22Rv1 (cell line): ENCODE measurements around the gene KCNIP4.

Source experiments
- H3K27ac ChIP-seq: fragments of 450-650 bp; 2 replicates; pipeline ENCODE4 v1.5.1; 2017
- CTCF ChIP-seq: fragments of 450-650 bp; IDR thresholded peaks from 2 replicates; pipeline ENCODE4 v1.5.1; 2017; ENCODE audit warnings: mild to moderate bottlenecking
- ZFX ChIP-seq: fragments of 450-650 bp; IDR thresholded peaks from 2 replicates; pipeline ENCODE4 v1.6.1; 2017; ENCODE audit warnings: antibody characterized with exemption, borderline replicate concordance

The KCNIP4 gene

GRCh38 chr4:21507439-21507838, 441.1 kb downstream of the KCNIP4 start:
- no peak overlapping the region for H3K27ac ChIP-seq
- TF ChIP-seq ZFX (no peak), CTCF (peak; percentile 38)

GRCh38 chr4:21490682-21491081, 457.9 kb downstream of the KCNIP4 start:
- TF ChIP-seq CTCF (no peak), ZFX (no peak)
- H3K27ac ChIP-seq = no peak overlapping the region

- H3K27ac ChIP-seq = no peak overlapping the region
- TF ChIP-seq CTCF = no peak
- no peak for TF ChIP-seq ZFX
Observed at GRCh38 chr4:21476757-21477156, 471.8 kb downstream of the KCNIP4 start.

- H3K27ac ChIP-seq = no peak overlapping the region
- TF ChIP-seq ZFX (no peak), CTCF (no peak)
Observed at GRCh38 chr4:21474195-21474594, 474.4 kb downstream of the KCNIP4 start.

GRCh38 chr4:21470535-21470934, 478.0 kb downstream of the KCNIP4 start:
- TF ChIP-seq CTCF (no peak), ZFX (no peak)
- no peak overlapping the region for H3K27ac ChIP-seq

- peak; percentile 80 for TF ChIP-seq CTCF
- no peak for TF ChIP-seq ZFX
- H3K27ac ChIP-seq = no peak overlapping the region
Observed at GRCh38 chr4:21469438-21470300, 478.9 kb downstream of the KCNIP4 start.

- H3K27ac ChIP-seq = no peak overlapping the region
- TF ChIP-seq ZFX (no peak), CTCF (no peak)
Observed at GRCh38 chr4:21467551-21467950, 481.0 kb downstream of the KCNIP4 start.
